Lung (tissue), 12 donors: ENCODE results near the gene SLC26A3. TPM values are rescaled to one million over a fixed set of nuclear protein-coding genes. Genes with fewer than 3 reads are reported as not detected.

Experiments used
- ATAC-seq: fragments of 200-7000 bp; cut with Tn5 transposase; one replicate; pipeline ENCODE4 v1.9.1; 2020; ENCODE audit warnings: moderate number of reproducible peaks; ENCODE audit not compliant: insufficient read depth, low FRiP score
- DNase-seq, 3 donors: peaks; one replicate each; pipeline ENCODE4 v3.0.0-alpha.2; 2013 to 2017
- H3K27ac ChIP-seq, 2 donors: one replicate each; pipeline ENCODE4 v1.5.1; 2013; ENCODE audit warnings: mild to moderate bottlenecking in 2 of 2, moderate library complexity in 2 of 2, control low read depth in 1 of 2, inconsistent platforms in 1 of 2, low read depth in 1 of 2, low read length in 1 of 2
- H3K27me3 ChIP-seq, 3 donors: one replicate each; pipeline ENCODE4 v1.5.1; 2013; ENCODE audit warnings: low read length in 2 of 3; ENCODE audit not compliant: control insufficient read depth in 3 of 3, insufficient read depth in 3 of 3
- H3K36me3 ChIP-seq, 4 donors: one replicate each; pipeline ENCODE4 v1.5.1; 2013; ENCODE audit warnings: low read length in 4 of 4, mild to moderate bottlenecking in 1 of 4, moderate library complexity in 1 of 4; ENCODE audit not compliant: control insufficient read depth in 4 of 4, insufficient read depth in 4 of 4
- H3K4me1 ChIP-seq, 5 donors: one replicate each; pipeline ENCODE4 v1.5.1; 2013; ENCODE audit warnings: low read length in 5 of 5, mild to moderate bottlenecking in 2 of 5, moderate library complexity in 1 of 5; ENCODE audit not compliant: control insufficient read depth in 5 of 5, insufficient read depth in 5 of 5
- H3K4me3 ChIP-seq: one replicate; pipeline ENCODE4 v1.5.1; 2013; ENCODE audit warnings: mild to moderate bottlenecking, control low read depth, moderate library complexity
- H3K9ac ChIP-seq, 2 donors: one replicate each; pipeline ENCODE4 v1.5.1; 2013; ENCODE audit warnings: low read length in 2 of 2, control low read depth in 1 of 2; ENCODE audit not compliant: insufficient read depth in 1 of 2
- H3K9me3 ChIP-seq, 4 donors: one replicate each; pipeline ENCODE4 v1.5.1; 2013; ENCODE audit warnings: low read length in 3 of 4, mild to moderate bottlenecking in 1 of 4, moderate library complexity in 1 of 4; ENCODE audit not compliant: control insufficient read depth in 4 of 4, insufficient read depth in 3 of 4
- CTCF ChIP-seq: IDR thresholded peaks from 2 replicates; pipeline ENCODE4 v1.5.1; 2012; ENCODE audit warnings: mild to moderate bottlenecking; ENCODE audit errors: control extremely low read depth, extremely low read depth
- WGBS, 2 donors: extraction: QIAGEN DNeasy Blood & Tissue Kit; methylation state at CpG; one replicate each; pipeline ENCODE4 v1.1.7; 2013; 5-methylcytosine and 5-hydroxymethylcytosine counted together
- polyA plus RNA-seq, 2 donors: library from polyadenylated mRNA; stranded (reverse); fragments of 200-250 nt; gene quantifications; one replicate each; pipeline ENCODE4 v1.2.1, GENCODE V29; 2013
- total RNA-seq, 2 donors: library from RNA; depleted of rRNA in 1 of 2; stranded (reverse); fragments of >200 nt in 1 of 2; gene quantifications; one replicate each; pipeline ENCODE4 v1.2.1, GENCODE V29; 2014 to 2021
- donor health status: control.
- donor health status: control.
- donor health status: Bipolar disorder and iron deficiency.
- donor health status: healthy.
- donor health status: DM: yes; HTN: yes; CAD: no.

The SLC26A3 gene
- total and polyA plus RNA-seq, 4 donors: 0.28 to 0.31 TPM; not detected in 2

- Histone ChIP-seq H3K4me1 (peaks cover 0 to 20% (median 8%) of the 10 kb centered on the region in 5 donors), H3K4me3 (peak overlapping the region; percentile 82), H3K27ac (peak overlapping the region; percentile 98 to 100), H3K9ac (peak overlapping the region; percentile 75 to 87), H3K27me3 (no peaks in the 10 kb centered on the region), H3K9me3 (peaks cover 0 to 2% (median 0%) of the 10 kb centered on the region in 4 donors), H3K36me3 (no peaks in the 10 kb centered on the region)
- DNase-seq (no peak), ATAC-seq (peak; percentile 22)
- no peak for TF ChIP-seq CTCF
- 0% methylated on average over 22 of the region's 22 CpGs for WGBS, 2 donors
Measured at GRCh38 chr7:107744345-107744750, 58.7 kb downstream of the SLC26A3 start.

- peak; percentile 63 for TF ChIP-seq CTCF
- Histone ChIP-seq H3K4me3 (peak within 1 kb of the TSS; percentile 82), H3K4me1 (peaks cover 0 to 20% (median 8%) of the 10 kb centered on the region in 5 donors), H3K27me3 (no peaks in the 10 kb centered on the region), H3K27ac (peak within 1 kb of the TSS; percentile 98 to 100), H3K36me3 (no peaks in the 10 kb centered on the region), H3K9ac (peak within 1 kb of the TSS; percentile 75 to 87), H3K9me3 (peaks cover 0 to 2% (median 0%) of the 10 kb centered on the region in 4 donors)
- DNase-seq: peak; percentile 97 to 98 (median 98)
- peak; percentile 98 for ATAC-seq
- WGBS, 2 donors: 0% methylated on average over 56 of the region's 56 CpGs
Measured at GRCh38 chr7:107743567-107744344, 59.3 kb downstream of the SLC26A3 start, which contains the start of gene CBLL1. Gene CBLL1, plus strand, starts transcription at chr7:107744142. Its CDS starts 22 bp downstream, at chr7:107744164.

- Histone ChIP-seq H3K9ac (peak overlapping the region; percentile 51 to 87), H3K36me3 (no peaks in the 10 kb centered on the region), H3K4me1 (peaks cover 0 to 20% (median 8%) of the 10 kb centered on the region in 5 donors), H3K27me3 (no peaks in the 10 kb centered on the region), H3K4me3 (peak overlapping the region; percentile 52), H3K27ac (peak overlapping the region; percentile 98 to 100), H3K9me3 (peaks cover 0 to 2% (median 0%) of the 10 kb centered on the region in 4 donors)
- 12 to 15% methylated on average over 29 of the region's 29 CpGs for WGBS, 2 donors
- no peak for TF ChIP-seq CTCF
- DNase-seq (no peak), ATAC-seq (peak; percentile 20)
Measured at GRCh38 chr7:107742678-107743566, 60.1 kb downstream of the SLC26A3 start.
